OCI-LY7 (cell line): ENCODE results near the gene TAT. TPM values are rescaled to one million over a fixed set of nuclear protein-coding genes. Genes with fewer than 3 reads are reported as not detected.
"Not testable (repeated sequence)": the region's sequence is repeated elsewhere in the genome, so short reads cannot be mapped to it uniquely, and the experiment has no call there.

Source experiments
- BruUV-seq: library from RNA; stranded (reverse); fragments of 400-500 nt; replicated peaks from 2 replicates; lab custom pipeline; 2021; lab: Mats Ljungman, UMichigan
- CTCF ChIA-PET: fragments of 300-600 bp; sonication (Branson Sonifier 250); formaldehyde crosslinking; loops from one replicate; lab custom pipeline; 2022; ENCODE audit warnings: antibody characterized with exemption; ENCODE audit not compliant: unreplicated experiment; lab: Charles Lee
- POLR2A ChIA-PET: fragments of 300-600 bp; sonication (Branson Sonifier 250); formaldehyde crosslinking; loops from one replicate; lab custom pipeline; 2022; ENCODE audit warnings: antibody characterized with exemption; lab: Charles Lee
- DNase-seq: peaks from one replicate; pipeline ENCODE4 v3.0.0-alpha.2; 2015; ENCODE audit warnings: low spot score
- H2AFZ ChIP-seq: fragments of 200-600 bp; sonication (generic), shearing (Covaris generic); 2 replicates; pipeline ENCODE4 v1.6.1; 2014; ENCODE audit warnings: mild to moderate bottlenecking, antibody characterized with exemption, low read length, moderate library complexity
- H3K27ac ChIP-seq: fragments of 200-600 bp; sonication (generic); 2 replicates; pipeline ENCODE4 v1.5.1; 2014; ENCODE audit warnings: mixed run types, low read depth, mild to moderate bottlenecking, moderate library complexity, low read length, inconsistent platforms; ENCODE audit not compliant: poor library complexity, severe bottlenecking
- H3K36me3 ChIP-seq: fragments of 200-600 bp; sonication (generic); 2 replicates; pipeline ENCODE4 v1.6.1; 2014; ENCODE audit warnings: mild to moderate bottlenecking, antibody characterized with exemption, low read length, moderate library complexity, mixed read lengths; ENCODE audit not compliant: insufficient read depth
- H3K4me1 ChIP-seq: fragments of 200-600 bp; sonication (generic); 2 replicates; pipeline ENCODE4 v1.5.1; 2014; ENCODE audit warnings: mild to moderate bottlenecking, low read length; ENCODE audit not compliant: insufficient read depth, poor library complexity, severe bottlenecking
- H3K4me2 ChIP-seq: fragments of 200-600 bp; sonication (generic); 2 replicates; pipeline ENCODE4 v1.6.1; 2014; ENCODE audit warnings: mild to moderate bottlenecking, low read length
- H3K4me3 ChIP-seq: fragments of 200-600 bp; sonication (generic); 2 replicates; pipeline ENCODE4 v1.5.1; 2014; ENCODE audit warnings: mild to moderate bottlenecking, low read depth, low read length; ENCODE audit not compliant: poor library complexity, severe bottlenecking
- H3K79me2 ChIP-seq: fragments of 200-600 bp; sonication (generic); 2 replicates; pipeline ENCODE4 v1.6.1; 2016; ENCODE audit warnings: low read depth, mild to moderate bottlenecking, low read length, moderate library complexity, mixed read lengths; ENCODE audit not compliant: insufficient read depth
- H3K9me2 ChIP-seq: fragments of 200-600 bp; sonication (generic); 2 replicates; pipeline ENCODE4 v1.6.1; 2016; ENCODE audit warnings: mild to moderate bottlenecking, low read length, mixed read lengths; ENCODE audit not compliant: insufficient read depth
- H3K9me3 ChIP-seq: fragments of 200-600 bp; sonication (generic); 2 replicates; pipeline ENCODE4 v1.6.1; 2014; ENCODE audit warnings: mild to moderate bottlenecking, mixed run types, low read length, mixed read lengths
- H4K20me1 ChIP-seq: fragments of 200-600 bp; sonication (generic); 2 replicates; pipeline ENCODE4 v1.6.1; 2014; ENCODE audit warnings: mild to moderate bottlenecking, antibody characterized with exemption, low read length, moderate library complexity, mixed read lengths; ENCODE audit not compliant: insufficient read depth
- EZH2phosphoT487 ChIP-seq: fragments of 200-600 bp; sonication (generic); IDR thresholded peaks from 2 replicates; pipeline ENCODE4 v1.6.1; 2018; ENCODE audit warnings: low read depth, borderline replicate concordance, mild to moderate bottlenecking, mixed run types, antibody characterized with exemption, low read length, moderate library complexity, mixed read lengths
- intact Hi-C: fragments of 100-400 bp; cut with micrococcal nuclease; formaldehyde crosslinking; loops from one replicate; pipeline ENCODE4 v1.10.0; 2022; ENCODE audit not compliant: unreplicated experiment
- total RNA-seq, 2 experiments: library from RNA; depleted of rRNA in 1 of 2; stranded (reverse); fragments of >200 nt in 1 of 2; shearing (Covaris generic) in 1 of 2; gene quantifications; 2 replicates each; pipeline ENCODE4 v1.2.3, GENCODE V29; 2014 to 2022
- TF ChIP-seq, protein P1 (sequence below): fragments of 200-600 bp; sonication (generic); conservative IDR thresholded peaks from 2 replicates; pipeline ENCODE4 v1.5.1; 2014; ENCODE audit warnings: mild to moderate bottlenecking, antibody characterized with exemption, low read length, moderate library complexity, mixed read lengths

The TAT gene
- total RNA-seq, 2 experiments from 2014 or later: not detected

DNA sequence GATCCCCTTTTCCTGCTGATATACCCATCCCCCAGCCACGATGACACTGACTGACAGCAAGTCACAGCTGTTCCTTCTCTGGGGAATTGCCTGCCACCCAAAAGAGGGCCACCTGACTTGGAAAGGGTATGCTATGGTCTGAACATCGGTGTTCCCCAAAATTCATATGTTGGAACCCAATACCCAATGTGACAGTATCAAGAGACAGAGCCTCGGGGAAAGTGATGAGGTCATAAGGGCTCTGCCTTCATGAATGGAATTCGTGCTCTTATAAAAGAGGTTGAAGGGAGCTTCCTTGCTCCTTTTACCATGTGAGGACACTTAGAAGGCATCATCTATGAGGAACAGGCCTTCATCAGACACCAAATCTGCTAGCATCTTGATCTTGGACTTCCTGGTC lies 41.5 kb upstream of the TAT start:
- Histone ChIP-seq H3K36me3 (no peaks in the 10 kb centered on the region), H3K4me2 (no peak overlapping the region), H3K4me1 (no peaks in the 10 kb centered on the region), H3K79me2 (no peaks in the 10 kb centered on the region), H3K9me2 (no peaks in the 10 kb centered on the region), H2AFZ (no peak overlapping the region), H4K20me1 (no peaks in the 10 kb centered on the region), H3K4me3 (no peak overlapping the region), H3K9me3 (no peaks in the 10 kb centered on the region), H3K27ac (no peak overlapping the region)
- no peak for DNase-seq
- no TSS peak for BruUV-seq
- intact Hi-C loops: no loop called here
- CTCF ChIA-PET: no interaction called here
- TF ChIP-seq, protein P1, sequence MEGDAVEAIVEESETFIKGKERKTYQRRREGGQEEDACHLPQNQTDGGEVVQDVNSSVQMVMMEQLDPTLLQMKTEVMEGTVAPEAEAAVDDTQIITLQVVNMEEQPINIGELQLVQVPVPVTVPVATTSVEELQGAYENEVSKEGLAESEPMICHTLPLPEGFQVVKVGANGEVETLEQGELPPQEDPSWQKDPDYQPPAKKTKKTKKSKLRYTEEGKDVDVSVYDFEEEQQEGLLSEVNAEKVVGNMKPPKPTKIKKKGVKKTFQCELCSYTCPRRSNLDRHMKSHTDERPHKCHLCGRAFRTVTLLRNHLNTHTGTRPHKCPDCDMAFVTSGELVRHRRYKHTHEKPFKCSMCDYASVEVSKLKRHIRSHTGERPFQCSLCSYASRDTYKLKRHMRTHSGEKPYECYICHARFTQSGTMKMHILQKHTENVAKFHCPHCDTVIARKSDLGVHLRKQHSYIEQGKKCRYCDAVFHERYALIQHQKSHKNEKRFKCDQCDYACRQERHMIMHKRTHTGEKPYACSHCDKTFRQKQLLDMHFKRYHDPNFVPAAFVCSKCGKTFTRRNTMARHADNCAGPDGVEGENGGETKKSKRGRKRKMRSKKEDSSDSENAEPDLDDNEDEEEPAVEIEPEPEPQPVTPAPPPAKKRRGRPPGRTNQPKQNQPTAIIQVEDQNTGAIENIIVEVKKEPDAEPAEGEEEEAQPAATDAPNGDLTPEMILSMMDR: no peak
- no peak for TF ChIP-seq EZH2phosphoT487
- POLR2A ChIA-PET: interaction anchor here (0.6 kb wide), 1 partner anchor 53 kb away, joined by 5 read pairs; no protein-coding TSS in a partner anchor

DNA sequence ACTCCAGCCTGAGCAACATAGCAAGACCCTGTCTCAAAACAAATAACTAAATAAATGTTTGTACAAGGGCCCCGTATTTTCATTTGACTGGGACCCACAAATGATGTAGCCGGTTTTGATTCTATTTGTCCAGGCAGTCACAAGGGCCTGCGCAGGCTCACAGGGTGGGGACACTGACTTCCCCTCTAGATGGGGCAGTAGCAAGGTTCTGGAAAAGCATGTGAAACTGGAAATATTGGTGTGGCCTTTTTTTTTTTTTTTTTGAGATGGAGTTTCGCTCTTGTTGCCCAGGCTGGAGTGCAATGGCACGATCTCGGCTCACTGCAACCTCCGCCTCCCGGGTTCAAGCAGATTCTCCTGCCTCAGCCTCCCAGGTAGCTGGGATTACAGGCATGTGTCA lies 38.1 kb upstream of the TAT start:
- H3K4me1 ChIP-seq, CTCF ChIA-PET, H3K36me3 ChIP-seq, H2AFZ ChIP-seq, H3K9me3 ChIP-seq, H3K4me3 ChIP-seq, BruUV-seq, DNase-seq, H3K9me2 ChIP-seq, H3K4me2 ChIP-seq, H3K79me2 ChIP-seq, H3K27ac ChIP-seq, H4K20me1 ChIP-seq: not testable (repeated sequence)
- intact Hi-C loops: loop anchor here (5.0 kb wide), 1 partner anchor 132 kb away; no protein-coding TSS in a partner anchor
- POLR2A ChIA-PET: interaction anchor here (0.7 to 1.2 kb wide), 2 partner anchors 25 to 208 kb away, joined by 3 read pairs; no protein-coding TSS in a partner anchor

DNA sequence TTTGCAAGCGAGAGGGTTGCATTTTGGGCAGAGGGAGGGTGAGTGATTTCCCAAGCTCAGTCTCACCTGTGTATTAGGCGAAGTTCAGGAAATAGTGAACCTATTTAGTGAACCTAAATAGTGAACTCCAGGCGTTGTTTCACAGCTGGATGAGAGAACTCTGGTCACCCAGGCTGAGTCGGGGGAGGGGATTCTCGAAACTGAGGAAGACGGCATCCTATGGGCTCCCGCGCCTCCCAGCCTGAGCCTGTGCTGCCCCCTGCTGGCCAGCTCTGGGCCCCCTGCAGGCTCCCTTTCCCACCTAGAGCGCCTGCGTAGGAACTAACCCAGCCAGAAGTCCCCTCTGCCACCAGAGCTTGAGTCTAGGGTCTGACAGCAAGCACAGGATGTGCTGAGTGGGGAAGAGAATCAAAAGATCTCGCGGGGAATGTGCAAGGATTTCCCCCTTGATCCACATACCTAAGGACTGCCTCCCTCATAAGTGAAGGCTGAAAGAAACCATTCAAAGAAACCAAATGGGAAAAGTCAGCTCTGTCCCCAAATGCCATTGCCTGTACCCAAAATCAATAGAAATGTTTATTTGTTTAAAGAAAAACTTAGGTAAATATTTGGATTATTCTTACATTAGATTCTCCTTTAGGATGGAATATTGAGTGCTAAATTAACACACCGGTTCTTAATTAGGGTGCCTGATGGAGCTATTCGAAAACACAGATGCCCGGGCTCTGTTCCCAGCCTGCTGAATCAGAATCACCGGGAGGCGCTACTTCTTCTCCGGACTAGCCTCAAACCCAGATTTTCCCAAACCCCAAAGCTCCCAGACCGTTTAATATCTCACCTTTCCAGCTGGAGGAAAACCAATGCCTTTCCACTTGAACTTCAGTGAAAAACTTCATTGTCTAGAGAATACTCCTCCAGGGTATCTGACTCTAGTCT lies 34.3 kb upstream of the TAT start:
- peak overlapping the region; percentile 22; the same call in 1 of the 2 replicates for H2AFZ ChIP-seq
- H4K20me1 ChIP-seq: no peaks in the 10 kb centered on the region
- ChIA-PET CTCF (interaction anchor here (0.7 to 2.2 kb wide), 9 partner anchors 34 to 356 kb away, joined by 3 to 28 read pairs (median 4); partner anchors contain the start of gene TAT), POLR2A (interaction anchor here (0.6 to 1.5 kb wide), 6 partner anchors 37 to 466 kb away, joined by 3 to 9 read pairs (median 4); partner anchors contain the start of gene ZNF23)
- H3K4me2 ChIP-seq: peak overlapping the region; percentile 61
- BruUV-seq: no TSS peak
- H3K36me3 ChIP-seq: no peaks in the 10 kb centered on the region
- H3K9me3 ChIP-seq: no peaks in the 10 kb centered on the region
- H3K4me1 ChIP-seq: no peaks in the 10 kb centered on the region
- TF ChIP-seq, protein P1: peak; percentile 80
- no peak for TF ChIP-seq EZH2phosphoT487
- no peak overlapping the region for H3K4me3 ChIP-seq
- H3K9me2 ChIP-seq: no peaks in the 10 kb centered on the region
- intact Hi-C loops: loop anchor here (1.0 to 5.0 kb wide), 4 partner anchors 45 to 199 kb away; no protein-coding TSS in a partner anchor
- peak; percentile 79 for DNase-seq
- no peaks in the 10 kb centered on the region for H3K79me2 ChIP-seq
- H3K27ac ChIP-seq: no peak overlapping the region
